Astrocyte (in vitro differentiated cells and primary cell): ENCODE results near the gene PSEN1. TPM values are rescaled to one million over a fixed set of nuclear protein-coding genes. Genes with fewer than 3 reads are reported as not detected.

Experiments used
- DNase-seq: peaks from one replicate; pipeline ENCODE4 v3.0.0-alpha.2; 2010; ENCODE audit warnings: low read depth
- FAIRE-seq: peaks from 2 replicates; lab custom pipeline; 2011; peaks lifted over from hg19 to GRCh38; lab: Jason Lieb, UNC
- H2AFZ ChIP-seq: 2 replicates; pipeline ENCODE4 v1.6.0; 2012; ENCODE audit warnings: low read depth, low read length, inconsistent platforms
- H3K27ac ChIP-seq: 2 replicates; pipeline ENCODE4 v1.5.1; 2011; ENCODE audit warnings: low read depth, low read length, inconsistent platforms
- H3K27me3 ChIP-seq: 2 replicates; pipeline ENCODE4 v1.6.0; 2011; ENCODE audit warnings: low read length, inconsistent platforms; ENCODE audit not compliant: insufficient read depth
- H3K36me3 ChIP-seq: 2 replicates; pipeline ENCODE4 v1.5.1; 2011; ENCODE audit warnings: low read length, inconsistent platforms; ENCODE audit not compliant: insufficient read depth
- H3K4me1 ChIP-seq: 2 replicates; pipeline ENCODE4 v1.5.1; 2011; ENCODE audit warnings: low read length, inconsistent platforms; ENCODE audit not compliant: insufficient read depth
- H3K4me2 ChIP-seq: 2 replicates; pipeline ENCODE4 v1.6.0; 2012; ENCODE audit warnings: low read length, inconsistent platforms
- H3K4me3 ChIP-seq: 2 replicates; pipeline ENCODE4 v1.5.1; 2011; ENCODE audit warnings: low read depth, mild to moderate bottlenecking, low read length, inconsistent platforms; ENCODE audit not compliant: insufficient read depth
- H3K79me2 ChIP-seq: 2 replicates; pipeline ENCODE4 v1.6.0; 2012; ENCODE audit warnings: mild to moderate bottlenecking, low read length, inconsistent platforms; ENCODE audit not compliant: insufficient read depth
- H3K9ac ChIP-seq: 2 replicates; pipeline ENCODE4 v1.6.0; 2012; ENCODE audit warnings: mild to moderate bottlenecking, low read length, inconsistent platforms
- H3K9me3 ChIP-seq: 2 replicates; pipeline ENCODE4 v1.5.1; 2012; ENCODE audit warnings: low read depth, mild to moderate bottlenecking, low read length, inconsistent platforms; ENCODE audit not compliant: insufficient read depth
- H4K20me1 ChIP-seq: 2 replicates; pipeline ENCODE4 v1.6.0; 2012; ENCODE audit warnings: low read length, inconsistent platforms; ENCODE audit not compliant: insufficient read depth
- H3K27ac Mint-ChIP-seq: one replicate; pipeline ENCODE4 v1.8.0; 2021; ENCODE audit warnings: mild to moderate bottlenecking, mixed read lengths; ENCODE audit not compliant: unreplicated experiment
- H3K27me3 Mint-ChIP-seq: one replicate; pipeline ENCODE4 v1.8.0; 2021; ENCODE audit warnings: low read depth, mixed read lengths; ENCODE audit not compliant: unreplicated experiment
- H3K36me3 Mint-ChIP-seq: one replicate; pipeline ENCODE4 v1.8.0; 2021; ENCODE audit warnings: low read depth, mixed read lengths; ENCODE audit not compliant: unreplicated experiment
- H3K4me1 Mint-ChIP-seq: one replicate; pipeline ENCODE4 v1.8.0; 2021; ENCODE audit warnings: low read depth, mixed read lengths; ENCODE audit not compliant: unreplicated experiment
- H3K4me3 Mint-ChIP-seq: one replicate; pipeline ENCODE4 v1.8.0; 2021; ENCODE audit warnings: mild to moderate bottlenecking, moderate library complexity, mixed read lengths; ENCODE audit not compliant: unreplicated experiment
- H3K9me3 Mint-ChIP-seq: one replicate; pipeline ENCODE4 v1.8.0; 2021; ENCODE audit warnings: mild to moderate bottlenecking, mixed read lengths; ENCODE audit not compliant: unreplicated experiment
- EZH2 ChIP-seq: IDR thresholded peaks from 2 replicates; pipeline ENCODE4 v1.6.1; 2012; ENCODE audit warnings: mild to moderate bottlenecking, low read length, inconsistent platforms; ENCODE audit not compliant: insufficient read depth
- total RNA-seq: library from RNA; stranded (reverse); gene quantifications from 2 replicates; pipeline ENCODE4 v1.2.1, GENCODE V29; 2021
- TF ChIP-seq, protein P1 (sequence below): IDR thresholded peaks from 2 replicates; pipeline ENCODE4 v1.5.1; 2011; ENCODE audit warnings: low read depth, mild to moderate bottlenecking, inconsistent platforms, low read length, moderate library complexity; ENCODE audit not compliant: insufficient read depth

PSEN1 gene
- total RNA-seq, 1 donor from 2014 or later: 89.5 TPM

DNA sequence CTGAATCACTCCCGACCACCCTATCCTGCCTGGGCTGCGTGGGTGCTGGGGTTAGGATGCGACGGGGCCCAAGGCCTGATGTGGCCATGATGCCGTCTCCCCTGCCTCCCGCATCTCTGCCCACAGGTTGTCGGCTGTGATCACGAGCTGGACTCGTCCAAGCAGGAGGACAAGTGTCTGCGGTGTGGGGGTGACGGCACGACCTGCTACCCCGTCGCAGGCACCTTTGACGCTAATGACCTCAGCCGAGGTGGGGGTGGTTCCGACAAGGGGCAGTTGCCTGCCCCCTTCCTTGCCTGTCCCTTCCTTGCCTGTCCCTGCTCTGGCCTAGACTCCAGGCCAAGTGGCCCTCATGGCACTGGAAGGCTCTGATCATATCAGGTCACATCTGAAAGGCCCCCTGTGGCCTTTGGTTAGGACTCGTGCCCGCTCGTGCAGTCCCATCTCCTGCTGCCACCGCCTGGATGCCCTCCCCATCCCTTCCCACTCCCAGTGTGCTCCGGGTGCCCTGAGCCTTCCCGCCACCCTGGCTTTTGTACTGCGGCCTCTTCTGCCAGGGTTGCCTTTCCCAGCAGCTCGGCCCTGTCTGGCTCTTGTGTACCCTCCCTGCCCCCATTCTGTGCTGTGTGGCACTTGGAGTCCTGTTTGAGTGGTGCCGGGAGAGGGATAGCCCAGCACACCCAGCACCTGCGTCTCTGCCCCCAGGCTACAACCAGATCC, 114.6 kb downstream of the PSEN1 start:
- peaks cover 3% of the 10 kb centered on the region for H3K36me3 Mint-ChIP-seq
- no peaks in the 10 kb centered on the region for H4K20me1 ChIP-seq
- no peaks in the 10 kb centered on the region for H3K36me3 ChIP-seq
- no peak overlapping the region for H2AFZ ChIP-seq
- no peak overlapping the region for H3K27ac ChIP-seq
- H3K9me3 ChIP-seq: no peaks in the 10 kb centered on the region
- H3K9ac ChIP-seq: no peak overlapping the region
- H3K4me3 Mint-ChIP-seq: no peak overlapping the region
- H3K79me2 ChIP-seq: no peaks in the 10 kb centered on the region
- peaks cover 4% of the 10 kb centered on the region for H3K4me1 Mint-ChIP-seq
- H3K4me2 ChIP-seq: no peak overlapping the region
- no peaks in the 10 kb centered on the region for H3K9me3 Mint-ChIP-seq
- no peak for FAIRE-seq
- no peak overlapping the region for H3K4me3 ChIP-seq
- H3K27me3 Mint-ChIP-seq: peaks cover 7% of the 10 kb centered on the region
- H3K4me1 ChIP-seq: peaks cover 6% of the 10 kb centered on the region
- no peak for DNase-seq
- TF ChIP-seq EZH2: no peak
- TF ChIP-seq, protein P1, sequence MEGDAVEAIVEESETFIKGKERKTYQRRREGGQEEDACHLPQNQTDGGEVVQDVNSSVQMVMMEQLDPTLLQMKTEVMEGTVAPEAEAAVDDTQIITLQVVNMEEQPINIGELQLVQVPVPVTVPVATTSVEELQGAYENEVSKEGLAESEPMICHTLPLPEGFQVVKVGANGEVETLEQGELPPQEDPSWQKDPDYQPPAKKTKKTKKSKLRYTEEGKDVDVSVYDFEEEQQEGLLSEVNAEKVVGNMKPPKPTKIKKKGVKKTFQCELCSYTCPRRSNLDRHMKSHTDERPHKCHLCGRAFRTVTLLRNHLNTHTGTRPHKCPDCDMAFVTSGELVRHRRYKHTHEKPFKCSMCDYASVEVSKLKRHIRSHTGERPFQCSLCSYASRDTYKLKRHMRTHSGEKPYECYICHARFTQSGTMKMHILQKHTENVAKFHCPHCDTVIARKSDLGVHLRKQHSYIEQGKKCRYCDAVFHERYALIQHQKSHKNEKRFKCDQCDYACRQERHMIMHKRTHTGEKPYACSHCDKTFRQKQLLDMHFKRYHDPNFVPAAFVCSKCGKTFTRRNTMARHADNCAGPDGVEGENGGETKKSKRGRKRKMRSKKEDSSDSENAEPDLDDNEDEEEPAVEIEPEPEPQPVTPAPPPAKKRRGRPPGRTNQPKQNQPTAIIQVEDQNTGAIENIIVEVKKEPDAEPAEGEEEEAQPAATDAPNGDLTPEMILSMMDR: no peak
- no peak overlapping the region for H3K27ac Mint-ChIP-seq
- no peaks in the 10 kb centered on the region for H3K27me3 ChIP-seq

DNA sequence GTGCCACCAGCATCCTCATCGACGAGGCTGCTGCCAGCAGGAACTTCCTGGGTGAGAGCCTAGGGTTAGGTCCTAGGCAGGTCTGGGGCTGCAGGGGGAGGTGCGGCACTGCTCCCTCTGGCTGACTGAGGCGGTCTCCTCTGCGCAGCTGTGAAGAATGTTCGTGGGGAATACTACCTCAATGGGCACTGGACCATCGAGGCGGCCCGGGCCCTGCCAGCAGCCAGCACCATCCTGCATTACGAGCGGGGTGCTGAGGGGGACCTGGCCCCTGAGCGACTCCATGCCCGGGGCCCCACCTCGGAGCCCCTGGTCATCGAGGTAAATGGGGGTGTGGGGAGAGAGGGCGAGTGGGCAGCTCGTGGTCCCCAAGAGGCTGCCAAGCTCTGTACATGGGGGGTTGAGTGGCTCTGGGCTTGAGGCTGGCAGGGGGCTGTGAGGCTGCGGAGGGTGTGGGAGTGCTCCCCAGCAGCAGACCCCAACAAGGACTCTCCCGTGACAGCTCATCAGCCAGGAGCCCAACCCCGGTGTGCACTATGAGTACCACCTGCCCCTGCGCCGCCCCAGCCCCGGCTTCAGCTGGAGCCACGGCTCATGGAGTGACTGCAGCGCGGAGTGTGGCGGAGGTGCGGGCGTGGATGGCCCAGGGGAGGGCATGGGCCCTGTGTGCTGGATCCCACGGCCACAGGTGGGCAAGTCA, 115.4 kb downstream of the PSEN1 start:
- no peaks in the 10 kb centered on the region for H3K79me2 ChIP-seq
- no peak for FAIRE-seq
- peaks cover 3% of the 10 kb centered on the region for H3K36me3 Mint-ChIP-seq
- H3K9me3 Mint-ChIP-seq: no peaks in the 10 kb centered on the region
- no peak for TF ChIP-seq EZH2
- TF ChIP-seq, protein P1: no peak
- DNase-seq: no peak
- no peaks in the 10 kb centered on the region for H3K27me3 ChIP-seq
- H3K4me3 ChIP-seq: no peak overlapping the region
- no peak overlapping the region for H2AFZ ChIP-seq
- no peaks in the 10 kb centered on the region for H4K20me1 ChIP-seq
- H3K4me1 ChIP-seq: peaks cover 6% of the 10 kb centered on the region
- no peak overlapping the region for H3K9ac ChIP-seq
- no peak overlapping the region for H3K4me2 ChIP-seq
- H3K4me3 Mint-ChIP-seq: no peak overlapping the region
- no peaks in the 10 kb centered on the region for H3K9me3 ChIP-seq
- H3K27me3 Mint-ChIP-seq: peaks cover 7% of the 10 kb centered on the region
- no peak overlapping the region for H3K27ac ChIP-seq
- H3K27ac Mint-ChIP-seq: no peak overlapping the region
- H3K4me1 Mint-ChIP-seq: peaks cover 4% of the 10 kb centered on the region
- no peaks in the 10 kb centered on the region for H3K36me3 ChIP-seq
